Measurements from ENCODE around the gene NR2C2.

The NR2C2 gene

GRCh38 chr3:15023249-15023648 is 75.9 kb downstream of the NR2C2 start:
- no peak for DNase-seq (ENCODE audit: low spot score)

- DNase-seq (ENCODE audit: low spot score), result no peak
Observed at GRCh38 chr3:15023719-15024118, 76.3 kb downstream of the NR2C2 start.

- DNase-seq (ENCODE audit: low spot score), result no peak
Observed at GRCh38 chr3:15029625-15030024, 82.2 kb downstream of the NR2C2 start.

GRCh38 chr3:15032650-15033049 is 85.3 kb downstream of the NR2C2 start:
- DNase-seq (ENCODE audit: low spot score), result no peak

GRCh38 chr3:15033103-15033502 is 85.7 kb downstream of the NR2C2 start:
- DNase-seq (ENCODE audit: low spot score), result no peak

GRCh38 chr3:15038306-15038705 is 90.9 kb downstream of the NR2C2 start:
- DNase-seq (ENCODE audit: low spot score), result no peak

GRCh38 chr3:15040844-15041243 is 93.5 kb downstream of the NR2C2 start:
- DNase-seq (ENCODE audit: low spot score), result no peak

GRCh38 chr3:15041950-15042349 is 94.6 kb downstream of the NR2C2 start:
- no peak for DNase-seq (ENCODE audit: low spot score)

GRCh38 chr3:15042936-15043335 is 95.6 kb downstream of the NR2C2 start:
- no peak for DNase-seq (ENCODE audit: low spot score)

- no peak for DNase-seq (ENCODE audit: low spot score)
Observed at GRCh38 chr3:15043408-15044171, 96.2 kb downstream of the NR2C2 start.

GRCh38 chr3:15044326-15044725 is 96.9 kb downstream of the NR2C2 start:
- DNase-seq (ENCODE audit: low spot score), result no peak

- DNase-seq (ENCODE audit: low spot score), result no peak
Observed at GRCh38 chr3:15045667-15046066, 98.3 kb downstream of the NR2C2 start.

GRCh38 chr3:15049584-15049983 is 102.2 kb downstream of the NR2C2 start:
- DNase-seq (ENCODE audit: low spot score), result no peak

GRCh38 chr3:15050405-15051092 is 103.2 kb downstream of the NR2C2 start:
- no peak for DNase-seq (ENCODE audit: low spot score)

- DNase-seq (ENCODE audit: low spot score), result no peak
Observed at GRCh38 chr3:15051531-15051930, 104.1 kb downstream of the NR2C2 start.

GRCh38 chr3:15052335-15053242 is 105.2 kb downstream of the NR2C2 start:
- DNase-seq (ENCODE audit: low spot score), result no peak

GRCh38 chr3:15053541-15053940 is 106.2 kb downstream of the NR2C2 start:
- DNase-seq (ENCODE audit: low spot score), result no peak

GRCh38 chr3:15055019-15055557 is 107.7 kb downstream of the NR2C2 start:
- no peak for DNase-seq (ENCODE audit: low spot score)

- DNase-seq (ENCODE audit: low spot score), result no peak
Observed at GRCh38 chr3:15056676-15057404, 109.5 kb downstream of the NR2C2 start.

GRCh38 chr3:15060029-15060428 is 112.6 kb downstream of the NR2C2 start:
- no peak for DNase-seq (ENCODE audit: low spot score)

GRCh38 chr3:15063238-15063637 is 115.9 kb downstream of the NR2C2 start:
- no peak for DNase-seq (ENCODE audit: low spot score)
